Measurements from ENCODE around the gene RGS3. TPM values are rescaled to one million over a fixed set of nuclear protein-coding genes. Genes with fewer than 3 reads are reported as not detected.

RGS3 gene
- total RNA-seq, 1 experiment from 2014 or later: 71.1 TPM

GRCh38 chr9:113570106-113570505 lies 106.6 kb downstream of the RGS3 start:
- Histone ChIP-seq H3K4me1 (no peaks in the 10 kb centered on the region), H3K27me3 (replicated peaks; ENCODE audit: control insufficient read depth, insufficient read depth, low read length) (no peaks in the 10 kb centered on the region), H3K4me3 (ENCODE audit: low read depth, low read length) (no peak overlapping the region), H3K9me3 (no peaks in the 10 kb centered on the region), H3K36me3 (ENCODE audit: control insufficient read depth, insufficient read depth, low read length) (no peaks in the 10 kb centered on the region)
- Mint-ChIP-seq H3K9me3 (ENCODE audit: unreplicated experiment) (no peaks in the 10 kb centered on the region), H3K4me1 (ENCODE audit: low read depth, unreplicated experiment) (no peaks in the 10 kb centered on the region), H3K27me3 (ENCODE audit: insufficient read depth, unreplicated experiment) (no peaks in the 10 kb centered on the region), H3K4me3 (ENCODE audit: unreplicated experiment) (no peak overlapping the region), H3K27ac (ENCODE audit: unreplicated experiment) (no peak overlapping the region), H3K36me3 (ENCODE audit: insufficient read depth, unreplicated experiment) (peaks cover 13% of the 10 kb centered on the region)
- ChIA-PET POLR2A (no interaction called here), CTCF (interaction anchor here (1.2 kb wide), 1 partner anchor 9 kb away, joined by 3 read pairs; no protein-coding TSS in a partner anchor)
- peak in 1 of 2 experiments; percentile 3 for DNase-seq
- no peak for TF ChIP-seq CTCF (IDR thresholded peaks at IDR 0.05; ENCODE audit: insufficient read depth in 1 of 2, low read depth in 1 of 2, low read length in 1 of 2, severe bottlenecking in 1 of 2, unreplicated experiment in 1 of 2)
- intact Hi-C loops (cut with micrococcal nuclease; ENCODE audit: unreplicated experiment): no loop called here
- no TSS peak for BruUV-seq (replicated peaks)

GRCh38 chr9:113570749-113571711 lies 107.5 kb downstream of the RGS3 start:
- Mint-ChIP-seq H3K27ac (ENCODE audit: unreplicated experiment) (no peak overlapping the region), H3K27me3 (ENCODE audit: insufficient read depth, unreplicated experiment) (no peaks in the 10 kb centered on the region), H3K36me3 (ENCODE audit: insufficient read depth, unreplicated experiment) (peaks cover 18% of the 10 kb centered on the region), H3K9me3 (ENCODE audit: unreplicated experiment) (no peaks in the 10 kb centered on the region), H3K4me3 (ENCODE audit: unreplicated experiment) (no peak overlapping the region), H3K4me1 (ENCODE audit: low read depth, unreplicated experiment) (no peaks in the 10 kb centered on the region)
- H3K9me3 ChIP-seq: no peaks in the 10 kb centered on the region
- no peaks in the 10 kb centered on the region for H3K36me3 ChIP-seq (ENCODE audit: control insufficient read depth, insufficient read depth, low read length)
- ChIA-PET POLR2A (no interaction called here), CTCF (interaction anchor here (0.6 kb wide), 1 partner anchor 24 kb away, joined by 3 read pairs; no protein-coding TSS in a partner anchor)
- no peak for TF ChIP-seq CTCF (IDR thresholded peaks at IDR 0.05; ENCODE audit: insufficient read depth in 1 of 2, low read depth in 1 of 2, low read length in 1 of 2, severe bottlenecking in 1 of 2, unreplicated experiment in 1 of 2)
- intact Hi-C loops (cut with micrococcal nuclease; ENCODE audit: unreplicated experiment): no loop called here
- BruUV-seq (replicated peaks): no TSS peak
- no peak overlapping the region for H3K4me3 ChIP-seq (ENCODE audit: low read depth, low read length)
- no peaks in the 10 kb centered on the region for H3K27me3 ChIP-seq (replicated peaks; ENCODE audit: control insufficient read depth, insufficient read depth, low read length)
- no peaks in the 10 kb centered on the region for H3K4me1 ChIP-seq
- peak in 1 of 2 experiments; percentile 3 for DNase-seq

DNA sequence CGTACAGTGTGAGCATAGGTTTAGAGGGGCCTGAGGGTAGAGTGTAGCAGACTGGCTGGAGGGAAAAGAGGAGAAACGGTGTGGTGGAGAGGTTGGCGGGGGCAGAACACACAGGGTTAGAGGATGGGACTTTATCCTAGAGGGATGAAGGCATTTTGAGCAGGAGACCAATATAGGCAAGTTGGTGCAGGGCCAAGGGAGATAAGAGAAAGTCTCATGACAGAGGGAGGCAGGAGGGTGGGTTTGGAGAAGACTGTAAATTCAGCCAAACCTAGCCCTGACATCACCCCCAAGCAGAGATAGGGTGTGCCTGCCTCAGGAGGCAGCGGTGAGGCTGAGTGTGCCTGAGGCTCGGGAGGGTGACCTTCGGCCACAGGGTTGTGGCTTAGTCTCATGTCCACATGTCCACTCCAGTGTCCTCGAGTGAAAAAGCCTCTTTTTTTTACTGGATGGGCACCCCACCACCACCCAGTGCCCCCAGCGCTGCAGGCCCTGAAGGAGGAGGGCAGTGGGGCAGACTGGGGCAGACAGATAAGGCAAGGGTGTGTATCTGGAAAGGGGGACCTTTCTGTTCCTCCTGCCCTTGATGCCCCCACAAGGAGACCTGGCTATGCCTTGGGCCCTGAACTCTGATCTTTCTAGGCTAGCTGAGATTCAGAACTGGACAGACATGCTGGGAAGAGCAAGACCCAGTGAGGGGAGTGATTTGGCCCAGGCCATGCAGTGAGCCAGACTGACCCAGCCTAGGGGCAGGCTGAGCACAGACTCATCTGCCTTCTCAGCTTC lies 108.7 kb downstream of the RGS3 start:
- BruUV-seq (replicated peaks): no TSS peak
- Mint-ChIP-seq H3K27ac (ENCODE audit: unreplicated experiment) (peak overlapping the region; percentile 3), H3K4me3 (ENCODE audit: unreplicated experiment) (no peak overlapping the region), H3K4me1 (ENCODE audit: low read depth, unreplicated experiment) (no peaks in the 10 kb centered on the region), H3K27me3 (ENCODE audit: insufficient read depth, unreplicated experiment) (no peaks in the 10 kb centered on the region), H3K9me3 (ENCODE audit: unreplicated experiment) (no peaks in the 10 kb centered on the region), H3K36me3 (ENCODE audit: insufficient read depth, unreplicated experiment) (peaks cover 18% of the 10 kb centered on the region)
- Histone ChIP-seq H3K36me3 (ENCODE audit: control insufficient read depth, insufficient read depth, low read length) (no peaks in the 10 kb centered on the region), H3K27me3 (replicated peaks; ENCODE audit: control insufficient read depth, insufficient read depth, low read length) (no peaks in the 10 kb centered on the region), H3K4me1 (no peaks in the 10 kb centered on the region), H3K4me3 (ENCODE audit: low read depth, low read length) (no peak overlapping the region), H3K9me3 (no peaks in the 10 kb centered on the region)
- TF ChIP-seq CTCF (IDR thresholded peaks at IDR 0.05; ENCODE audit: insufficient read depth in 1 of 2, low read depth in 1 of 2, low read length in 1 of 2, severe bottlenecking in 1 of 2, unreplicated experiment in 1 of 2): no peak
- intact Hi-C loops (cut with micrococcal nuclease; ENCODE audit: unreplicated experiment): no loop called here
- ChIA-PET CTCF (interaction anchor here (0.6 kb wide), 1 partner anchor 26 kb away, joined by 3 read pairs; no protein-coding TSS in a partner anchor), POLR2A (no interaction called here)
- DNase-seq: peak in 1 of 2 experiments; percentile 28
